SK-N-MC (cell line): ENCODE measurements around the gene CCL4.

Experiments used
- EZH2 ChIP-seq: fragments of 200-600 bp; sonication (generic); IDR thresholded peaks from one replicate; pipeline ENCODE4 v1.6.1; 2017; ENCODE audit warnings: antibody characterized with exemption
- POLR2AphosphoS5 ChIP-seq: IDR thresholded peaks from 2 replicates; pipeline ENCODE4 v1.6.1; 2012; ENCODE audit warnings: mild to moderate bottlenecking, low read depth, low read length, borderline replicate concordance

GRCh38 chr17:36128411-36128978, 24.9 kb downstream of the CCL4 start:
- TF ChIP-seq EZH2 (no peak), POLR2AphosphoS5 (no peak)
